Measurements from ENCODE around the gene KCNS3. TPM values are rescaled to one million over a fixed set of nuclear protein-coding genes. Genes with fewer than 3 reads are reported as not detected.
A peak's percentile ranks its signal among the peaks of the same experiment; 100 is the strongest.

The KCNS3 gene
- total and polyA plus RNA-seq, 9 of the 15 experiments (the other 6 are each of a cell fraction or from before 2014, with no cell fraction given), result 0.01 to 0.75 (median 0.25) TPM

DNA sequence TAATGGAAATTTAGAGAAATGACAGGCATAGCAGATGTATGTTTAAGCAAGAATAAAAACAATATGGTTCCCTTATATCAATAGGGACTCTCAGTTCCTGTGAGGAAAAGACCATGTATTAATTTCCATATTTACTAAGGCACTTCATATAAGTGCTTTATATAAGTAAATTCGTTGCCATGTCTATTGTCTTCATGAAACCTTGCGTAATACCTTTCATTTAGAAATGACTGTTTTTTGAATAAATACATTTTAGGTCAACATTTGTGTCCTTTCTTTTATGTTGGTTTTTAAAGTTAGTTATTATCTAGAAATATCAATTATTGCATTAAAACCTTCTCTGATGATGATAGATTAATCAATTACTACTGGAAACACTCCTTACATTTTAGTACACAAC, 83.3 kb downstream of the KCNS3 start:
- Histone ChIP-seq H3K27ac (ENCODE audit: extremely low read depth, low read depth, low read length) (no peak overlapping the region), H2AFZ (ENCODE audit: low read depth, low read length) (no peak overlapping the region), H3K9me3 (replicated peaks; ENCODE audit: control insufficient read depth, insufficient read depth, low read depth, low read length) (no peaks in the 10 kb centered on the region), H4K20me1 (replicated peaks; ENCODE audit: control insufficient read depth, insufficient read depth, low read length) (no peaks in the 10 kb centered on the region), H3K9ac (ENCODE audit: insufficient read depth in 1 of 2, low read depth in 2 of 2, low read length in 2 of 2) (no peak overlapping the region), H3K36me3 (ENCODE audit: control insufficient read depth, insufficient read depth, low read length) (no peaks in the 10 kb centered on the region), H3K4me2 (ENCODE audit: insufficient read depth, low read length) (no peak overlapping the region), H3K79me2 (ENCODE audit: control insufficient read depth, insufficient read depth, low read length) (no peaks in the 10 kb centered on the region), H3K4me3 (no peak overlapping the region), H3K9me1 (ENCODE audit: control insufficient read depth, insufficient read depth, low read length) (no peaks in the 10 kb centered on the region), H3K4me1 (replicated peaks in 1 of 2; ENCODE audit: control insufficient read depth in 2 of 2, insufficient read depth in 2 of 2, low read length in 2 of 2) (no peaks in the 10 kb centered on the region), H3K27me3 (ENCODE audit: control insufficient read depth in 2 of 2, insufficient read depth in 2 of 2, low read length in 2 of 2) (no peaks in the 10 kb centered on the region; a peak in 1 of 5 replicates)
- BruUV-seq (replicated peaks), result no TSS peak
- ChIA-PET CTCF (ENCODE audit: low intra/inter-chr PET ratio) (no interaction called here), POLR2A (no interaction called here)
- TF ChIP-seq SIN3B (IDR thresholded peaks at IDR 0.05; ENCODE audit: low read depth) (no peak), CBX5 (IDR thresholded peaks at IDR 0.05; ENCODE audit: borderline replicate concordance, low read depth) (no peak), CBX1 (IDR thresholded peaks at IDR 0.05; ENCODE audit: low read depth) (no peak), MED1 (CRISPR knock-in tag; IDR thresholded peaks at IDR 0.05; ENCODE audit: borderline replicate concordance) (no peak), CEBPG (CRISPR knock-in tag; IDR thresholded peaks at IDR 0.05) (no peak), CEBPG (tag; conservative IDR thresholded peaks at IDR 0.05 in 1 of 2, IDR thresholded peaks at IDR 0.05 in 1 of 2) (peak in 1 of 2 experiments; percentile 35; a peak in 2 of 4 replicates)
- TF ChIP-seq, protein P1, sequence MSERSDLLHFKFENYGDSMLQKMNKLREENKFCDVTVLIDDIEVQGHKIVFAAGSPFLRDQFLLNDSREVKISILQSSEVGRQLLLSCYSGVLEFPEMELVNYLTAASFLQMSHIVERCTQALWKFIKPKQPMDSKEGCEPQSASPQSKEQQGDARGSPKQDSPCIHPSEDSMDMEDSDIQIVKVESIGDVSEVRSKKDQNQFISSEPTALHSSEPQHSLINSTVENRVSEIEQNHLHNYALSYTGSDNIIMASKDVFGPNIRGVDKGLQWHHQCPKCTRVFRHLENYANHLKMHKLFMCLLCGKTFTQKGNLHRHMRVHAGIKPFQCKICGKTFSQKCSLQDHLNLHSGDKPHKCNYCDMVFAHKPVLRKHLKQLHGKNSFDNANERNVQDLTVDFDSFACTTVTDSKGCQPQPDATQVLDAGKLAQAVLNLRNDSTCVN (CRISPR knock-in tag; IDR thresholded peaks at IDR 0.05), result no peak
- TF ChIP-seq, protein P2, sequence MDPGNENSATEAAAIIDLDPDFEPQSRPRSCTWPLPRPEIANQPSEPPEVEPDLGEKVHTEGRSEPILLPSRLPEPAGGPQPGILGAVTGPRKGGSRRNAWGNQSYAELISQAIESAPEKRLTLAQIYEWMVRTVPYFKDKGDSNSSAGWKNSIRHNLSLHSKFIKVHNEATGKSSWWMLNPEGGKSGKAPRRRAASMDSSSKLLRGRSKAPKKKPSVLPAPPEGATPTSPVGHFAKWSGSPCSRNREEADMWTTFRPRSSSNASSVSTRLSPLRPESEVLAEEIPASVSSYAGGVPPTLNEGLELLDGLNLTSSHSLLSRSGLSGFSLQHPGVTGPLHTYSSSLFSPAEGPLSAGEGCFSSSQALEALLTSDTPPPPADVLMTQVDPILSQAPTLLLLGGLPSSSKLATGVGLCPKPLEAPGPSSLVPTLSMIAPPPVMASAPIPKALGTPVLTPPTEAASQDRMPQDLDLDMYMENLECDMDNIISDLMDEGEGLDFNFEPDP (CRISPR knock-in tag; IDR thresholded peaks at IDR 0.05), result no peak
- FAIRE-seq, result no peak
- in situ Hi-C loops (cut with MboI) (no loop called here), intact Hi-C loops (cut with micrococcal nuclease) (no loop called here)
- ATAC-seq, result no peak
- WGBS (ENCODE audit: insufficient coverage, low coverage, missing lambda C conversion rate), result 5% methylated on average over 2 of the region's 2 CpGs
- DNase-seq (ENCODE audit: extremely low read depth in 1 of 4, low spot score in 3 of 4), result no peak
